Measurements from ENCODE around the gene TMX3.

The TMX3 gene

DNA sequence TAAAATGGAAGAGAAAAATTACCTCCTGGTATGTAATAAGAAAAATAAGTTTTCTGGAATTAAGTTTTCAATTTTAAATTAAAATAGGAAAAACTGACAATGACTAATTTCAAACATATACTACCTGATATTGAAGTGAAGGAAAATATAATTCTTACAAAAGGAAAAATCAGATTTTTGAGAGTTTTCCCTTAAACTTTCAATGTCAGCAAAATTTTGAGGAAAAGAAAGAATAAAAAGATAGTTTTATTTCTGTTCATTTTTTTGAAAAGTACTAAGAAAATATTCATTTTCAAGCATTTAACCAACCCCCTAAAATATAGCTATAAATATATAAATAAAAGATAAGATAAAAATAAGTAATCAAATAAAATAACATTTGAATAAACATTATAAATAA lies 87.1 kb downstream of the TMX3 start:
- intact Hi-C loops (cut with micrococcal nuclease): no loop called here
- Mint-ChIP-seq H3K27me3 (peaks cover 2% of the 10 kb centered on the region), H3K4me1 (ENCODE audit: low read depth) (no peaks in the 10 kb centered on the region), H3K9me3 (no peaks in the 10 kb centered on the region), H3K36me3 (ENCODE audit: low read depth) (no peaks in the 10 kb centered on the region), H3K27ac (no peak overlapping the region), H3K4me3 (no peak overlapping the region)
